K562 (cell line): ENCODE data around the gene CACTIN. TPM values are rescaled to one million over a fixed set of nuclear protein-coding genes. Genes with fewer than 3 reads are reported as not detected.
A peak's percentile ranks its signal among the peaks of the same experiment; 100 is the strongest.

ENCODE experiments used
- ARHGAP35 ChIP-seq: fragments of 450-650 bp; IDR thresholded peaks from 2 replicates; pipeline ENCODE4 v1.6.1; 2018; ENCODE audit not compliant: partially characterized antibody
- DACH1 ChIP-seq: fragments of 450-650 bp; IDR thresholded peaks from 2 replicates; pipeline ENCODE4 v1.6.1; 2018; ENCODE audit not compliant: partially characterized antibody
- E2F6 ChIP-seq, 2 experiments: IDR thresholded peaks; 2 replicates each; pipeline ENCODE4 v1.6.1; 2011; ENCODE audit warnings: borderline replicate concordance in 1 of 2, control low read depth in 1 of 2, low read depth in 1 of 2, low read length in 1 of 2, mild to moderate bottlenecking in 1 of 2, mixed read lengths in 1 of 2, moderate library complexity in 1 of 2; ENCODE audit not compliant: insufficient read depth in 1 of 2, insufficient read length in 1 of 2, poor library complexity in 1 of 2, severe bottlenecking in 1 of 2; ENCODE audit errors: extremely low read depth in 1 of 2
- HNRNPK ChIP-seq: fragments of 200-400 bp; formaldehyde crosslinking; IDR thresholded peaks from one replicate; pipeline ENCODE4 v1.6.1; 2018; ENCODE audit warnings: mild to moderate bottlenecking, low read depth, low read length; ENCODE audit not compliant: poor library complexity, severe bottlenecking
- KAT8 ChIP-seq: fragments of 450-650 bp; IDR thresholded peaks from 2 replicates; pipeline ENCODE4 v1.6.1; 2016; ENCODE audit warnings: low read depth, mild to moderate bottlenecking
- MCM5 ChIP-seq: fragments of 450-650 bp; IDR thresholded peaks from 2 replicates; pipeline ENCODE4 v1.6.1; 2016; ENCODE audit warnings: low read depth
- SMARCE1 ChIP-seq: fragments of 450-650 bp; IDR thresholded peaks from 2 replicates; pipeline ENCODE4 v1.7.1; 2016; ENCODE audit warnings: mild to moderate bottlenecking
- USF1 ChIP-seq: sonication (generic); formaldehyde crosslinking; IDR thresholded peaks from 2 replicates; pipeline ENCODE4 v1.9.0; 2022; ENCODE audit warnings: mild to moderate bottlenecking, missing genetic modification reagents
- ZFPM2 ChIP-seq: fragments of 250-450 bp; sonication (Bioruptor Pico); IDR thresholded peaks from 2 replicates; pipeline ENCODE4 v1.5.1; 2022; ENCODE audit warnings: mild to moderate bottlenecking
- ZNF280A ChIP-seq: fragments of 450-650 bp; IDR thresholded peaks from 2 replicates; pipeline ENCODE4 v1.6.1; 2018; ENCODE audit warnings: mild to moderate bottlenecking, low read depth; ENCODE audit not compliant: partially characterized antibody
- ZNF316 ChIP-seq: fragments of 450-650 bp; IDR thresholded peaks from 2 replicates; pipeline ENCODE4 v1.6.1; 2016
- ZNF57 ChIP-seq: fragments of 450-650 bp; formaldehyde crosslinking; IDR thresholded peaks from 2 replicates; pipeline ENCODE4 v1.4.0; 2020; ENCODE audit warnings: mild to moderate bottlenecking, moderate library complexity
- ZNF740 ChIP-seq, 3 experiments: fragments of 200-800 bp in 1 of 3; sonication (Bioruptor generic) in 1 of 3; sonication (generic) in 1 of 3; formaldehyde crosslinking in 1 of 3; IDR thresholded peaks; 2 replicates each; pipeline versions ENCODE4 v1.6.1 to v1.8.0; 2016 to 2022; ENCODE audit warnings: mild to moderate bottlenecking in 2 of 3, missing compliant biosample characterization in 2 of 3, missing genetic modification characterization in 2 of 3, missing genetic modification reagents in 1 of 3
- polyA plus RNA-seq, 8 experiments: library from polyadenylated mRNA; depleted of rRNA in 4 of 8; stranded (reverse) in 5 of 8; unstranded in 3 of 8; fragments of >200 nt; fragmentation: Nextera tagmentation in 2 of 8; fragmentation: Illumina TruSeq in 1 of 8; extraction: Ambion mirVana in 2 of 8; extraction: Trizol in 1 of 8; gene quantifications; 2 replicates each; pipeline versions ENCODE4 v1.2.1 to v1.2.3, GENCODE V29; 2011 to 2014; ENCODE audit warnings: inconsistent platforms in 1 of 8, missing spikeins in 1 of 8
- total RNA-seq, 7 experiments: library from RNA; depleted of rRNA in 6 of 7; stranded (reverse); fragments of >200 nt in 6 of 7; fragmentation: Illumina TruSeq in 2 of 7; extraction: Trizol in 2 of 7; gene quantifications; 2 replicates each; pipeline versions ENCODE4 v1.2.1 to v1.2.3, GENCODE V29; 2011 to 2021; ENCODE audit warnings: low replicate concordance in 1 of 7
- TF ChIP-seq, protein P1 (sequence below): sonication (generic); formaldehyde crosslinking; IDR thresholded peaks from 2 replicates; pipeline ENCODE4 v1.5.0; 2020; ENCODE audit warnings: missing genetic modification reagents
- TF ChIP-seq, protein P2 (sequence below), 3 experiments: IDR thresholded peaks in 2 of 3; conservative IDR thresholded peaks in 1 of 3; 2 replicates each; pipeline ENCODE4 v1.5.1; 2011 to 2012; ENCODE audit warnings: low read length in 3 of 3, mild to moderate bottlenecking in 3 of 3, control low read depth in 2 of 3, improper control_type of control experiment in 1 of 3, inconsistent platforms in 1 of 3, low read depth in 1 of 3, mixed read lengths in 1 of 3, moderate library complexity in 1 of 3; ENCODE audit not compliant: insufficient read depth in 2 of 3

CACTIN gene
- total and polyA plus RNA-seq, 9 of the 15 experiments (the other 6 are each of a cell fraction or from before 2014, with no cell fraction given) = 0.15 to 49.2 (median 15.0) TPM

GRCh38 chr19:3573162-3573857, 53.3 kb downstream of the CACTIN start (continued):
- TF ChIP-seq USF1 (CRISPR knock-in tag) = no peak
- TF ChIP-seq KAT8 = no peak
- TF ChIP-seq MCM5 = no peak
- TF ChIP-seq ARHGAP35 = peak; percentile 29
- peak; percentile 82 for TF ChIP-seq ZNF740 (CRISPR knock-in tag; IDR thresholded peaks at IDR 0.05)
- peak in 1 of 2 experiments; percentile 86; a peak in 2 of 4 replicates for TF ChIP-seq ZNF740 (tag; IDR thresholded peaks at IDR 0.05)
- no peak for TF ChIP-seq ZNF280A
- TF ChIP-seq, protein P1, sequence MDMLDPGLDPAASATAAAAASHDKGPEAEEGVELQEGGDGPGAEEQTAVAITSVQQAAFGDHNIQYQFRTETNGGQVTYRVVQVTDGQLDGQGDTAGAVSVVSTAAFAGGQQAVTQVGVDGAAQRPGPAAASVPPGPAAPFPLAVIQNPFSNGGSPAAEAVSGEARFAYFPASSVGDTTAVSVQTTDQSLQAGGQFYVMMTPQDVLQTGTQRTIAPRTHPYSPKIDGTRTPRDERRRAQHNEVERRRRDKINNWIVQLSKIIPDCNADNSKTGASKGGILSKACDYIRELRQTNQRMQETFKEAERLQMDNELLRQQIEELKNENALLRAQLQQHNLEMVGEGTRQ (CRISPR knock-in tag) = no peak
- no peak for TF ChIP-seq ZFPM2 (CRISPR knock-in tag)
- TF ChIP-seq E2F6 (IDR thresholded peaks at IDR 0.05; ENCODE audit: borderline replicate concordance in 1 of 2, extremely low read depth in 1 of 2, insufficient read depth in 1 of 2, insufficient read length in 1 of 2, low read depth in 1 of 2, low read length in 1 of 2, poor library complexity in 1 of 2, severe bottlenecking in 1 of 2) = peak; percentile 46 to 89
- TF ChIP-seq ZNF316 = no peak
- no peak for TF ChIP-seq ZNF57 (CRISPR knock-in tag)
- TF ChIP-seq, protein P2, sequence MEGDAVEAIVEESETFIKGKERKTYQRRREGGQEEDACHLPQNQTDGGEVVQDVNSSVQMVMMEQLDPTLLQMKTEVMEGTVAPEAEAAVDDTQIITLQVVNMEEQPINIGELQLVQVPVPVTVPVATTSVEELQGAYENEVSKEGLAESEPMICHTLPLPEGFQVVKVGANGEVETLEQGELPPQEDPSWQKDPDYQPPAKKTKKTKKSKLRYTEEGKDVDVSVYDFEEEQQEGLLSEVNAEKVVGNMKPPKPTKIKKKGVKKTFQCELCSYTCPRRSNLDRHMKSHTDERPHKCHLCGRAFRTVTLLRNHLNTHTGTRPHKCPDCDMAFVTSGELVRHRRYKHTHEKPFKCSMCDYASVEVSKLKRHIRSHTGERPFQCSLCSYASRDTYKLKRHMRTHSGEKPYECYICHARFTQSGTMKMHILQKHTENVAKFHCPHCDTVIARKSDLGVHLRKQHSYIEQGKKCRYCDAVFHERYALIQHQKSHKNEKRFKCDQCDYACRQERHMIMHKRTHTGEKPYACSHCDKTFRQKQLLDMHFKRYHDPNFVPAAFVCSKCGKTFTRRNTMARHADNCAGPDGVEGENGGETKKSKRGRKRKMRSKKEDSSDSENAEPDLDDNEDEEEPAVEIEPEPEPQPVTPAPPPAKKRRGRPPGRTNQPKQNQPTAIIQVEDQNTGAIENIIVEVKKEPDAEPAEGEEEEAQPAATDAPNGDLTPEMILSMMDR (IDR thresholded peaks at IDR 0.05 in 2 of 3, conservative IDR thresholded peaks at IDR 0.05 in 1 of 3; ENCODE audit: insufficient read depth in 2 of 3, low read depth in 1 of 3, low read length in 3 of 3) = no peak
- TF ChIP-seq SMARCE1 = no peak
- no peak for TF ChIP-seq HNRNPK
- no peak for TF ChIP-seq DACH1
